ENCODE results near the gene SLC23A2.
A peak's percentile ranks its signal among the peaks of the same experiment; 100 is the strongest.

The SLC23A2 gene

DNA sequence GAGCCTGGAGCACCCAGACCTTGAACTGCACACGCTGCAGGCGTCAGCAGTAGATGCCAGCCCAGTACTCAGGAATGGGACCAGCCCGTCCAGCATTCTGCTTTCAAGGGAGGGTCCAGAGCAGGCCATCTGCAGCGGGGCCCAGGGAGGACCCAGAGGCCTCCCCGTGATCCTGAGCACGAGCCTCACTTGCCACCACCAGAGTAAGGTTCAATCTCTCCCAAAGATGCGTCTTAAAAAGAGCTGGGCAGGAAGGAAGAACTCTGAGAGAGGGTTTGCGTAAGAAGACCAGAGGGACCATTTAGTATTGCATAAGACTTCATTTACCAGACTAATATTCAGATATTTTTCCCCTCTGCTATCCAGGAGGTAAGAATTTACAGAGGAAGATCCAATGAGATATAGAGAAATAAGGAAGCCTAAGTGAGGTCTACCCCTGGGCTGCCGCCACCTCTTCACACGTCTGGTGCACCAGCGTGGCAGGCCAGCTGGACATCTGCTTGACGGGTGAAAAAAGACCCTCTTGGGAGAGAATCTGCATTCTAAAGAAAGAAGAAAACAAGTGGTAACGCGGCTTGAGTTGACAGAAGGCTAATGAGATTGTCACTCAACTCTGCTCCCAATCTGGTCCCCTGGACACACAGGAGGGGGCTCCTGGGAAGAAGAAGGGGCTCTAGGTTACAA lies 172.3 kb downstream of the SLC23A2 start:
- H2AFZ ChIP-seq (ENCODE audit: low read length), result peak overlapping the region; percentile 32
- H3K14ac ChIP-seq (ENCODE audit: low read length), result peak overlapping the region; percentile 21
- H3K36me3 ChIP-seq (replicated peaks in 1 of 2; ENCODE audit: control insufficient read depth in 2 of 2, insufficient read depth in 2 of 2, low read length in 2 of 2), result no peaks in the 10 kb centered on the region
- no peak overlapping the region for H3K9ac ChIP-seq (ENCODE audit: low read depth, low read length, poor library complexity)
- H4K8ac ChIP-seq (ENCODE audit: low read depth, low read length), result no peak overlapping the region
- no peaks in the 10 kb centered on the region for H3K9me3 ChIP-seq (replicated peaks in 1 of 2; ENCODE audit: control insufficient read depth in 2 of 2, insufficient read depth in 1 of 2, low read depth in 1 of 2, low read length in 2 of 2)
- no peak overlapping the region for H4K91ac ChIP-seq (ENCODE audit: low read depth, low read length, poor library complexity)
- WGBS, 2 donors (ENCODE audit: extremely low coverage in 2 of 2, insufficient read length in 2 of 2, insufficient replicate concordance in 1 of 2), result no CpG with 5 or more reads among the region's 14 CpGs
- H2BK15ac ChIP-seq (ENCODE audit: low read length), result no peak overlapping the region
- H3K18ac ChIP-seq (ENCODE audit: low read length), result peak overlapping the region; percentile 80
- H3K27me3 ChIP-seq (ENCODE audit: control insufficient read depth in 3 of 3, insufficient read depth in 3 of 3, low read depth in 1 of 3, low read length in 3 of 3), result no peaks in the 10 kb centered on the region
- DNase-seq (ENCODE audit: low spot score), result no peak
- H3K23ac ChIP-seq (ENCODE audit: low read depth, low read length, poor library complexity), result no peak overlapping the region
- H3K4ac ChIP-seq (ENCODE audit: low read length), result no peak overlapping the region
- no peak overlapping the region for H3K4me3 ChIP-seq (ENCODE audit: low read length in 2 of 2)
- H2BK5ac ChIP-seq (ENCODE audit: low read length), result peak overlapping the region; percentile 39
- H3K4me1 ChIP-seq (ENCODE audit: control insufficient read depth in 2 of 2, insufficient read depth in 1 of 2, low read depth in 1 of 2, low read length in 2 of 2), result peaks cover 8% of the 10 kb centered on the region in 2 donors
- H2BK12ac ChIP-seq (ENCODE audit: low read length), result no peak overlapping the region
- peak overlapping the region; percentile 70 for H2AK5ac ChIP-seq (ENCODE audit: low read depth, low read length)
- H3K27ac ChIP-seq (replicated peaks; ENCODE audit: low read length), result no peak overlapping the region
- no peaks in the 10 kb centered on the region for H3K79me1 ChIP-seq (ENCODE audit: low read depth, low read length)
- no peak overlapping the region for H3K4me2 ChIP-seq (ENCODE audit: insufficient read depth, low read length, poor library complexity, severe bottlenecking)
- no peak overlapping the region for H2BK120ac ChIP-seq (ENCODE audit: low read depth, low read length)

DNA sequence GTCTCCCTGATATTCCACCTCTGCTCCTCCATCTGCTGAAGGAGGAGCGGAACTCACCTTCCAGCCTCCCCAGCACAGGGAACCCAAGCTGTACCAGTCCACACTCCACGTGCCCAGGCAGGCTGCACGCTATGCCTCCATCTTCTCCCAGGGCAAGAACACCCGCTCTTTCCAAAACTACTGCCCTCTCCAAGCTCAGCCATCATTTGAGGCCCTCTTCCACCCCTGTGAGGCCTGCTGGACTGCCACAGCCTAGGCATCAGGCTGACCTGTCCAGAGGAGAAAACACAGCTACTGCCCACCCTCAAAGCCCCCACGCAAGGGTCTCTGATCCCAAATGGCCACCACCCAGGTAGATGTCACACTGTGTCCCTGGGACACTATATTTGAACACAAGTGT lies 179.7 kb downstream of the SLC23A2 start:
- Histone ChIP-seq H3K9me3 (replicated peaks in 1 of 2; ENCODE audit: control insufficient read depth in 2 of 2, insufficient read depth in 1 of 2, low read depth in 1 of 2, low read length in 2 of 2) (peaks cover 0 to 8% of the 10 kb centered on the region in 2 donors), H2BK120ac (ENCODE audit: low read depth, low read length) (no peak overlapping the region), H3K27me3 (ENCODE audit: control insufficient read depth in 3 of 3, insufficient read depth in 3 of 3, low read depth in 1 of 3, low read length in 3 of 3) (no peaks in the 10 kb centered on the region), H2AFZ (ENCODE audit: low read length) (no peak overlapping the region), H3K4me1 (ENCODE audit: control insufficient read depth in 2 of 2, insufficient read depth in 1 of 2, low read depth in 1 of 2, low read length in 2 of 2) (peaks cover 18 to 19% of the 10 kb centered on the region in 2 donors), H3K79me1 (ENCODE audit: low read depth, low read length) (no peaks in the 10 kb centered on the region), H3K23ac (ENCODE audit: low read depth, low read length, poor library complexity) (no peak overlapping the region), H3K18ac (ENCODE audit: low read length) (peak overlapping the region; percentile 61), H3K9ac (ENCODE audit: low read depth, low read length, poor library complexity) (peak overlapping the region; percentile 54), H3K4me3 (ENCODE audit: low read length in 2 of 2) (peak overlapping the region in 1 of 2 donors; percentile 79), H3K4me2 (ENCODE audit: insufficient read depth, low read length, poor library complexity, severe bottlenecking) (peak overlapping the region; percentile 89), H2BK12ac (ENCODE audit: low read length) (no peak overlapping the region), H3K4ac (ENCODE audit: low read length) (no peak overlapping the region), H3K36me3 (replicated peaks in 1 of 2; ENCODE audit: control insufficient read depth in 2 of 2, insufficient read depth in 2 of 2, low read length in 2 of 2) (peaks cover 6 to 46% of the 10 kb centered on the region in 2 donors), H2BK15ac (ENCODE audit: low read length) (no peak overlapping the region), H3K14ac (ENCODE audit: low read length) (no peak overlapping the region), H4K91ac (ENCODE audit: low read depth, low read length, poor library complexity) (no peak overlapping the region), H4K8ac (ENCODE audit: low read depth, low read length) (no peak overlapping the region), H2AK5ac (ENCODE audit: low read depth, low read length) (peak overlapping the region; percentile 54), H3K27ac (replicated peaks; ENCODE audit: low read length) (no peak overlapping the region), H2BK5ac (ENCODE audit: low read length) (no peak overlapping the region)
- DNase-seq (ENCODE audit: low spot score), result no peak
- no CpG with 5 or more reads among the region's 5 CpGs for WGBS, 2 donors (ENCODE audit: extremely low coverage in 2 of 2, insufficient read length in 2 of 2, insufficient replicate concordance in 1 of 2)

DNA sequence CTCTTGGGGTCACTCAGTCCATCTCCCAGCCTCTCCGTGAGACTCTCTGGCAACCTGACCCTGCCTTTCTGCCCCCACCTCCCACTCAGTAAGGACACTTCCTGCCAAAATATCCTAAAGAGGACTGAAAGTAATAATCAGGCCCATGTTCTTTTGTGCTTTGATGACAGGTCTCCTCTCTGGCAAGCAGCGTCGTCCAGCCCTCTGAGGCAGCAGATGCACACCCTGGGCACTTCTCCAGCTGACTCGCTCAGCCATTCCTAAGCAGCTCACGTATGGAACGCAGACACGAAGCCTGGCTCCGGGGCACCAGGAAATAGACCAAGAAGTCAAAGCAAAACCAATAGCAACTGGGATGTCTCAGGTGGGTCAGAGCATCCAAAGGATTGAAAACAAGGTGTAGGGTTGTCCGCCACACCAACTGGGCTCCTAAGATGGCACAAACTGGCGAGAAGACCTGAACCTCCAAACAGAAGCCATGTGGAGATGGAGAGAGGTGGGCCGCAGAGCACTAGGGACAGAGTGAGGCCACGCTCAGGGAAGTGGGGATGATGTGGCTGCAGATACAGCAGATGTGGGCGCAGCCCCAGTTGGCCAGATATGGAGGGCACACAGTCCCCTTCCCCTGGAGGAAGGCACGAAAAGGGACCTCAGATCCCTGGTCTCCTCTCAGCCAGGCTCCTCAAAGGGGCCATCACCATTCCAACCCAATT lies 180.3 kb downstream of the SLC23A2 start:
- no CpG with 5 or more reads among the region's 14 CpGs for WGBS, 2 donors (ENCODE audit: extremely low coverage in 2 of 2, insufficient read length in 2 of 2, insufficient replicate concordance in 1 of 2)
- H2BK15ac ChIP-seq (ENCODE audit: low read length), result no peak overlapping the region
- H2BK12ac ChIP-seq (ENCODE audit: low read length), result no peak overlapping the region
- H3K36me3 ChIP-seq (replicated peaks in 1 of 2; ENCODE audit: control insufficient read depth in 2 of 2, insufficient read depth in 2 of 2, low read length in 2 of 2), result peaks cover 6 to 52% of the 10 kb centered on the region in 2 donors
- no peak overlapping the region for H2AFZ ChIP-seq (ENCODE audit: low read length)
- H3K79me1 ChIP-seq (ENCODE audit: low read depth, low read length), result no peaks in the 10 kb centered on the region
- H4K8ac ChIP-seq (ENCODE audit: low read depth, low read length), result no peak overlapping the region
- H3K27ac ChIP-seq (replicated peaks; ENCODE audit: low read length), result no peak overlapping the region
- H3K4ac ChIP-seq (ENCODE audit: low read length), result no peak overlapping the region
- H3K9ac ChIP-seq (ENCODE audit: low read depth, low read length, poor library complexity), result no peak overlapping the region
- H2BK120ac ChIP-seq (ENCODE audit: low read depth, low read length), result no peak overlapping the region
- H3K9me3 ChIP-seq (replicated peaks in 1 of 2; ENCODE audit: control insufficient read depth in 2 of 2, insufficient read depth in 1 of 2, low read depth in 1 of 2, low read length in 2 of 2), result peaks cover 0 to 8% of the 10 kb centered on the region in 2 donors
- no peak overlapping the region for H3K14ac ChIP-seq (ENCODE audit: low read length)
- H3K4me1 ChIP-seq (ENCODE audit: control insufficient read depth in 2 of 2, insufficient read depth in 1 of 2, low read depth in 1 of 2, low read length in 2 of 2), result peaks cover 18 to 19% of the 10 kb centered on the region in 2 donors
- DNase-seq (ENCODE audit: low spot score), result no peak
- no peak overlapping the region for H3K4me3 ChIP-seq (ENCODE audit: low read length in 2 of 2)
- H3K18ac ChIP-seq (ENCODE audit: low read length), result no peak overlapping the region
- no peak overlapping the region for H3K23ac ChIP-seq (ENCODE audit: low read depth, low read length, poor library complexity)
- H2AK5ac ChIP-seq (ENCODE audit: low read depth, low read length), result peak overlapping the region; percentile 54
- H3K27me3 ChIP-seq (ENCODE audit: control insufficient read depth in 3 of 3, insufficient read depth in 3 of 3, low read depth in 1 of 3, low read length in 3 of 3), result no peaks in the 10 kb centered on the region
- no peak overlapping the region for H4K91ac ChIP-seq (ENCODE audit: low read depth, low read length, poor library complexity)
- H3K4me2 ChIP-seq (ENCODE audit: insufficient read depth, low read length, poor library complexity, severe bottlenecking), result no peak overlapping the region
- H2BK5ac ChIP-seq (ENCODE audit: low read length), result no peak overlapping the region

DNA sequence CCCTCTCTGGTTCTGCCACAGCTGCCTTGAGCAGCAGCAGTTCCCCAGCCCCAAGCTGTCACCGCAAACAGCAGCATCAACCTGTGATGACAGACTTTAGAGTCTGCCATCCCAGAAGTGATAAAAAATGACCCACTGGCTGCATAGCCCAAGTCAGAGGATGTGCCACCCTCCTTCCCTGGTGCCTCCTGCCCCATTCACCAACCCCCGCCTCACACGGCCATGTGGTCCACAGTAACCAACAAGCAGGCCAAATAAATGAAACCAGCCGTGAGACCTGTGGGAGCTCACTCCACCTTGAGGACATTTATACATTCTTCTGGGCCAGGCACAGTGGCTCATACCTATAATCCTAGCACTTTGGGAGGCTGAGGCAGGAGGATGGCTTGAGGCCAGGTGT lies 181.4 kb downstream of the SLC23A2 start:
- Histone ChIP-seq H2BK12ac (ENCODE audit: low read length) (no peak overlapping the region), H3K36me3 (replicated peaks in 1 of 2; ENCODE audit: control insufficient read depth in 2 of 2, insufficient read depth in 2 of 2, low read length in 2 of 2) (peaks cover 6 to 63% of the 10 kb centered on the region in 2 donors), H3K9me3 (replicated peaks in 1 of 2; ENCODE audit: control insufficient read depth in 2 of 2, insufficient read depth in 1 of 2, low read depth in 1 of 2, low read length in 2 of 2) (peaks cover 0 to 8% of the 10 kb centered on the region in 2 donors), H3K4me2 (ENCODE audit: insufficient read depth, low read length, poor library complexity, severe bottlenecking) (no peak overlapping the region), H3K4me1 (ENCODE audit: control insufficient read depth in 2 of 2, insufficient read depth in 1 of 2, low read depth in 1 of 2, low read length in 2 of 2) (peaks cover 18 to 19% of the 10 kb centered on the region in 2 donors), H3K18ac (ENCODE audit: low read length) (no peak overlapping the region), H3K27ac (replicated peaks; ENCODE audit: low read length) (no peak overlapping the region), H4K91ac (ENCODE audit: low read depth, low read length, poor library complexity) (no peak overlapping the region), H3K9ac (ENCODE audit: low read depth, low read length, poor library complexity) (no peak overlapping the region), H3K27me3 (ENCODE audit: control insufficient read depth in 3 of 3, insufficient read depth in 3 of 3, low read depth in 1 of 3, low read length in 3 of 3) (no peaks in the 10 kb centered on the region), H3K79me1 (ENCODE audit: low read depth, low read length) (no peaks in the 10 kb centered on the region), H3K14ac (ENCODE audit: low read length) (no peak overlapping the region), H2AK5ac (ENCODE audit: low read depth, low read length) (no peak overlapping the region), H4K8ac (ENCODE audit: low read depth, low read length) (no peak overlapping the region), H2AFZ (ENCODE audit: low read length) (no peak overlapping the region), H2BK120ac (ENCODE audit: low read depth, low read length) (no peak overlapping the region), H3K4ac (ENCODE audit: low read length) (no peak overlapping the region), H2BK5ac (ENCODE audit: low read length) (no peak overlapping the region), H3K4me3 (ENCODE audit: low read length in 2 of 2) (no peak overlapping the region), H3K23ac (ENCODE audit: low read depth, low read length, poor library complexity) (no peak overlapping the region), H2BK15ac (ENCODE audit: low read length) (no peak overlapping the region)
- no CpG with 5 or more reads among the region's 4 CpGs for WGBS, 2 donors (ENCODE audit: extremely low coverage in 2 of 2, insufficient read length in 2 of 2, insufficient replicate concordance in 1 of 2)
- no peak for DNase-seq (ENCODE audit: low spot score)

Data from neuronal stem cell (in vitro differentiated cells).